HG03064 (cell line): Measurements from ENCODE around the gene EEF1A2.

Source experiments
- ATAC-seq: cut with Tn5 transposase; IDR thresholded peaks from one replicate; pipeline ENCODE4 v1.9.1; 2021; ENCODE audit warnings: low read depth; ENCODE audit not compliant: unreplicated experiment

EEF1A2 gene

GRCh38 chr20:63498960-63499337 lies at the start of gene EEF1A2:
Gene EEF1A2, minus strand, starts transcription at chr20:63499083. Its CDS starts 1,320 bp downstream, at chr20:63497763.
- no peak for ATAC-seq

DNA sequence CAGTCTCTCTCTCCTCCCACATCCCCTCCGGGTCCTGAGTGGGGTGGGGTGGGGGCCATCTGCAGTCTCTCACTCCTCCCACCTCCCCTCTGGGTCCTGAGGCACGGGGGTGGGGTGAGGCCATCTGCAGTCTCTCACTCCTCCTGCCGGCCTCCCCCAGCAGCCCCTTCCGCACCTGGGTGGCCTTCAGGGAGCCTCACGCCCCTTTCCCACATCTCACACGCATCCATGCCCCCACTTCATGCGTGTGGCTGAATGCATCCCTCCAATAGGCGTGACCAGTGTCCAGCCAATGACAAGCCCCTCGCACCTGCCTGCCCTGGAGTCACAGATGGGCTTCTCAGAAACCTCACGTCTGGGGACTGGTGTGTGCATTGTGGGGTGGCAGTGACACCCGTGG lies 49.7 kb upstream of the EEF1A2 start:
- ATAC-seq = no peak

- ATAC-seq = no peak
Observed at GRCh38 chr20:63547725-63548480, 49.0 kb upstream of the EEF1A2 start, which contains the start of gene SRMS. Gene SRMS, minus strand, starts transcription at chr20:63547749. Its CDS starts 286 bp downstream, at chr20:63547463.

GRCh38 chr20:63546956-63547724 lies 48.3 kb upstream of the EEF1A2 start:
- no peak for ATAC-seq

GRCh38 chr20:63546256-63546955 lies 47.5 kb upstream of the EEF1A2 start:
- no peak for ATAC-seq

DNA sequence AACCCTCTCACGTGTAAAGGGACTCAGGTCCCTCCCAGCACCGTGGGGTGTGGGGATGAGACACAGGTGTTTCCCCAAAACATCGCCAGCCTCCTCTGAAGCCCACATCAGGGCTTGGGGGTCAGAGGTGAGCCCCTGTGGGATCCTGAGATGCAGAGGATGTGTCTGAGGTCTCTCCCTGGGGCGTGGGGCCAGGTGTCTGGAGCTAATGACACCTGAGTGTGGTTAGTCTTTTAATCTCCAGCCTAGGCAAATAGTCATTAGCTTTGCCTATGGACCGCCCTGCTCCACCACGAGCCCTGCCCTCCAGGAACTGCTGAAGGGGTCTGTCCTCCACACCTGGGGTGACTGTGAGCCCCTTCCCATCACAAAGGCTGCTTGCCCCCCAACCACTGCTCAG lies 46.9 kb upstream of the EEF1A2 start:
- ATAC-seq = no peak

GRCh38 chr20:63544958-63545516 lies 46.2 kb upstream of the EEF1A2 start:
- ATAC-seq = no peak

GRCh38 chr20:63544241-63544957 lies 45.5 kb upstream of the EEF1A2 start:
- ATAC-seq = no peak

DNA sequence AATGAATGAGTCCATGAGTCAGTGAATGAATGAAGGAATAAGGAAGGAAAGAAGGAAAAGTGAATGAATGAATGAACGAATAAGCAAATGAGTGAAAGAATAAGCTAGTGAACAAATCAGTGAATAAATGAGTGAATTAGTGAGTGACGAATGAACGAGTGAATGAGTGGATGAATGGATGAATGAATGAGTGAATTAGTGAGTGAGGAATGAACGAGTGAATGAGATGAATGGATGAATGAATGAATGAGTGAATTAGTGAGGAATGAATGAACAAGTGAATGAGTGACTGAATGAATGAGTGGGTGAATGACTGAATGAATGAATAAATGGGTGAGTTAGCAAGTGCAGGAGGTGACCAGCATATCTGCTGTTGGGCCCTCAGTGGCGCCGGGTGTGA lies 44.9 kb upstream of the EEF1A2 start:
- no peak for ATAC-seq

DNA sequence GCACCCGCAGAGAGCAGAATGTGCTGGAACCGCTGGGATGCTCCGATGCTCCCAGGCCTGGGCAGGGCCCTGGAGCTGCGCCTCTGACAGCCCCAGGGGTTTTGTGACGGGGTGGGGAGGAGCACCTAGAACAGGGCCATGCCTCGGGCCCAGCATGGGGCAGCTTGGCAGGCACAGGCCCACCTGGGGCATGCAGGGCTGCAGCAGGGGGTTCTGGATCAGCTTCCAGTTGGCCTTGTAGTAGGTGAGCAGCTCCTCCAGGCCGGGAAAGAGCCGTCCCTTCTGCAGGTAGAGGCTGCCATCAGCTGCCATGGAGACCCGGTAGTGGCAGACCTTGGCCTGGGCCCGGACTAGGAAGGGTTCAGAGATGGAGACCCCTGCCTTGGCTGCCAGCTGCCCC lies 44.2 kb upstream of the EEF1A2 start:
- ATAC-seq = no peak

DNA sequence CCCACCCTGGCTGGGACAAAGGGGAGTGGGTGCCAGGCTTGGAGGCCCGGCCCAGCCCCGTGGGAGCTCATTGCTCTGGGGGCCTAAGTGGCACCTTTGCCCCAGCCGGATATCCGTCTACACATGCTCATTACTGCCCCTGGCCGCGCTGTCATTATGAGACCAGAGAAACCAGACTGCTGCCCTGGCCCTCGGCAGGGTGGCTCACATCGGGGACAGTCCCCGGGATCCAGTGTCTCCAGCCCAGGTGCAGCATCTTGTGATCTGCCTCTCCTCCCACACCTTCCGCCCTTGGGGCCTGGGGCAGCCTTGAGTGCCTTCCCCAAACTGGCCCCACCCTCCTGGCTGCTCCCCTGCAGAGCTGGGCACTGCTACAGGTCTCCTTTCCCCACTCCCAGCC lies 43.8 kb upstream of the EEF1A2 start:
- ATAC-seq = no peak

DNA sequence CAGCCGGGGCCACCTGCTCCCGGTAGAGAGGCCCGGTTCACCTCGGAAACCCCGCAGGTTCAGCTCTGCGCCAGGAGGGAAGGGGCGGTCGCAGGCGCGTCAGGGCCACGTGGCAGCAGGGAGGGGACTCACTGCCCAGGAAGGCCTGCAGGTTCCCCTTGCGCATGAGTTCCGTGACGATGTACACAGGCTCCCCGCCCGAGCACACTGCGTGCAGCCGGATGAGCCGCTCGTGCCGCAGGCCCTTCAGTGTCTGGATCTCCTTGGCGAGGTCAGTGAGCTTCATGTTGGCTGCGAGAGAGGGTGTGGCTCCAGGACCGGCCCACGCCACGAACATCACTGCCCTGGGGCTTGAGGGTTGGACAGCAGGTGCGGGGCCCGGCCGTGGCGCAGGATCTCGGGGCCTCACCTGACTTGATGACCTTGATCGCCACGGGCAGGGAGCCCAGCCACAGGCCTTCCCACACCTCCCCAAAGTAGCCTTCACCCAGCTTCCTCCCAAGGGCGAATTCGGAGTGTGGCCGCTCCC lies 43.2 kb upstream of the EEF1A2 start:
- no peak for ATAC-seq

GRCh38 chr20:63541371-63541770 lies 42.5 kb upstream of the EEF1A2 start:
- no peak for ATAC-seq

DNA sequence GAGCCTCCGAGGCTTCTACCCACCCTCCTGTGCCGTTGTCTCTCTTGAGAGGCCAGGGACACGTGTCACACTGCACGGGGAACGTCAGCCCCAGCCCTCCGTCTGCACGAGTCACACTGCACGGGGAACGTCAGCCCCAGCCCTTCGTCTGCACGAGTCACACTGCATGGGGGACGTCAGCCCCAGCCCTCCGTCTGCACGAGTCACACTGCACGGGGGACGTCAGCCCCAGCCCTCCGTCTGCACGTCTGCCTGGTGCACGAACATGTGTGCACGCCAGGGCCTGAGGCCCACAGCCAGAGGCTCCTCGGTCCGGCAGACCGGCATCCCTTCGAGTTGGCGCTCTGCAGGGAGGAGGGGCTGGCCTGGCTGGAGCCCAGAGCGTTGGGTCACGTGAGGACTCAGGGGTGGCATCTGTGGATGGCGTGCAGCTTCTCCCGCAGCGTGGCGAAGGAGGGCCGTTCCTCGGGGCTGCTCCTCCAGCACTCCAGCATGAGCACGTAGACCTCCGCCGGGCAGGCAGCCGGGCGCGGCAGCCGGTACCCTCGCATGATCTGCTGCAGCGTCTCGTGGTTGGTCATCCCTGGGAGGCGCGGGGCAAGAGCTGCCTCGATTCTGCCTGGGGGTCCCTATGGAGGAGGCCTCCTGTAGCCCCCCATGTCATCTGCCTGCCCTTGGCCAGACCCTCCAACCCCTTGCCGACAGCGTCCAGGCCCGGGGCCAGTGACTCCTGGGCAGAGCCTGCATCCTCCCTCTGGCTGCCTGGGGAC lies 41.7 kb upstream of the EEF1A2 start:
- ATAC-seq = no peak

GRCh38 chr20:63539441-63540370 lies 40.8 kb upstream of the EEF1A2 start:
- ATAC-seq = no peak

GRCh38 chr20:63539092-63539430 lies 40.2 kb upstream of the EEF1A2 start:
- ATAC-seq = no peak

DNA sequence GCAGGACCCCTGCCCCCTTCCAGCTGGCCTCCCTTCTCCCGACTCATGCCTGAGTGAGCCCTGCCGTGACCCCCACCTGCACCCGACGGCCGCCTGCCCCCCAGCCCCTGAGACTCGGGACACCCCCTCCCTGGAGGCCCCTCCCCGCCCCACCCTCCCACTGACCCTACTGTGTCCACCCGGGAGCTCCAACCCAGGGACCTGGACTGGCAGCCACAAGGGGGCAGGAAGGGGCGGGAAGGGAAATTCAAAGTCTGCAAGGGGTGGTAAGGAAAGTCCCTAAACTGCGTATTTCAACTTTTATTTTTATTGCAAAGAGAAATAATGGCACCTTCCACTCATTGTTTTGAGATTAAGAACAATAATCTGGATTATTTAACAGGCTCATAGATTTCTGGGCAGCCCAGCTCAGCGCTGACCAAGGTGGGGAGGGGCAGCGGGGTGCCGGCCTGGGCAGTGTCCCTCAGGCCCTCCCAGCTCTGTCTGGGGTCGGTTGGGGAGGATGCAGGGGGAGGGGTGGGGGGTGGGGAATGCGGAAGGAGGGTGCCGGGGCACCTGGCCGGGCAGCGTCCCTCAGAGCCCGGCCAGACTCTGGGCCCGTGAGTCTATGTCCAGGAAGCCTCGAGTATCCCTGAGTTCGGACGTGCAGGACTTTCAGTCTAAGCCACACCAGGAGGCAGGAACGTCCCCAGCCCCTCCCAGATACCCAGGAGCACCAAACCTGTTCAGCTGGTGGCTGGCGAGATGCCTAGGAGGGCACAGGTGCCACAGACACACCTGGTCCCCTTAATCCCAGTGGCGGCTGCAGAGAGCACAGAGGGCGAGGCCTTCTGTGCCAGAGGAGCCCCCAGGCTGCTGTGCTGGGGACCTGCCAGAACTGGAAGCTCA lies 39.6 kb upstream of the EEF1A2 start:
- no peak for ATAC-seq
